Measurements from ENCODE around the gene SHTN1.

Gene SHTN1

GRCh38 chr10:116997015-116997414 lies 8.0 kb downstream of the SHTN1 start:
- no peak for DNase-seq (ENCODE audit: insufficient read length, low spot score)

GRCh38 chr10:116995648-116996047 lies 9.3 kb downstream of the SHTN1 start:
- FAIRE-seq (no peak), DNase-seq (ENCODE audit: insufficient read length, low spot score) (no peak)
- no peak for TF ChIP-seq CTCF (IDR thresholded peaks at IDR 0.05; ENCODE audit: insufficient read depth, missing control alignments)

More at GRCh38 chr10:116997015-116997414, 8.0 kb downstream of the SHTN1 start:
- TF ChIP-seq CTCF (IDR thresholded peaks at IDR 0.05; ENCODE audit: insufficient read depth, missing control alignments): no peak
- FAIRE-seq: no peak

- DNase-seq (ENCODE audit: insufficient read length, low spot score) (no peak), FAIRE-seq (no peak)
- no peak for TF ChIP-seq CTCF (IDR thresholded peaks at IDR 0.05; ENCODE audit: insufficient read depth, missing control alignments)
Observed at GRCh38 chr10:116994113-116994890, 10.7 kb downstream of the SHTN1 start.

GRCh38 chr10:116993610-116994009 lies 11.4 kb downstream of the SHTN1 start:
- no peak for TF ChIP-seq CTCF (IDR thresholded peaks at IDR 0.05; ENCODE audit: insufficient read depth, missing control alignments)
- no peak for FAIRE-seq
- DNase-seq (ENCODE audit: insufficient read length, low spot score): no peak

- TF ChIP-seq CTCF (IDR thresholded peaks at IDR 0.05; ENCODE audit: insufficient read depth, missing control alignments): no peak
- FAIRE-seq (no peak), DNase-seq (ENCODE audit: insufficient read length, low spot score) (no peak)
Observed at GRCh38 chr10:116992183-116992582, 12.8 kb downstream of the SHTN1 start.

GRCh38 chr10:116990276-116990800 lies 14.6 kb downstream of the SHTN1 start:
- DNase-seq (ENCODE audit: insufficient read length, low spot score): no peak

More at GRCh38 chr10:116990276-116990800, 14.6 kb downstream of the SHTN1 start:
- TF ChIP-seq CTCF (IDR thresholded peaks at IDR 0.05; ENCODE audit: insufficient read depth, missing control alignments): no peak
- no peak for FAIRE-seq
